Esophagus muscularis mucosa (tissue), 4 donors: ENCODE results near the gene COBL. TPM values are rescaled to one million over a fixed set of nuclear protein-coding genes. Genes with fewer than 3 reads are reported as not detected.

Experiments used
- DNase-seq: peaks from one replicate; pipeline ENCODE4 v3.0.0-alpha.2; 2017; ENCODE audit errors: extremely low spot score
- H3K27ac ChIP-seq, 4 donors: fragments of 200-600 bp; sonication (generic); replicated peaks in 1 of 4; 1 replicate in 3 of 4; 2 replicates in 1 of 4; pipeline ENCODE4 v1.5.1; 2016 to 2019; ENCODE audit warnings: mild to moderate bottlenecking in 1 of 4
- H3K27me3 ChIP-seq, 4 donors: fragments of 200-600 bp; sonication (generic); one replicate each; pipeline versions ENCODE4 v1.5.1 to v1.6.0; 2016 to 2019
- H3K36me3 ChIP-seq, 4 donors: fragments of 200-600 bp; sonication (generic); one replicate each; pipeline ENCODE4 v1.5.1; 2016 to 2019
- H3K4me1 ChIP-seq, 4 donors: fragments of 200-600 bp; sonication (generic); one replicate each; pipeline ENCODE4 v1.5.1; 2016 to 2019
- H3K4me3 ChIP-seq, 4 donors: fragments of 200-600 bp; sonication (generic); 1 replicate in 2 of 4; 2 replicates in 2 of 4; pipeline ENCODE4 v1.5.1; 2016 to 2019; ENCODE audit warnings: mild to moderate bottlenecking in 4 of 4, moderate library complexity in 1 of 4
- H3K9me3 ChIP-seq, 4 donors: fragments of 200-600 bp; sonication (generic); 1 replicate in 3 of 4; 2 replicates in 1 of 4; pipeline ENCODE4 v1.5.1; 2016 to 2019
- CTCF ChIP-seq, 3 experiments: fragments of 200-600 bp in 2 of 3; fragments of 450-650 bp in 1 of 3; sonication (generic) in 2 of 3; IDR thresholded peaks; one replicate each; pipeline ENCODE4 v1.5.1; 2017 to 2019; ENCODE audit warnings: antibody characterized with exemption in 3 of 3, mild to moderate bottlenecking in 2 of 3, moderate library complexity in 1 of 3
- EP300 ChIP-seq: sonication (generic); formaldehyde crosslinking; IDR thresholded peaks from one replicate; pipeline ENCODE4 v1.6.1; 2017; ENCODE audit warnings: antibody characterized with exemption
- POLR2A ChIP-seq: fragments of 450-650 bp; IDR thresholded peaks from one replicate; pipeline ENCODE4 v1.6.1; 2017; ENCODE audit warnings: antibody characterized with exemption, moderate library complexity, mild to moderate bottlenecking, low read depth
- POLR2AphosphoS5 ChIP-seq, 2 donors: sonication (generic); formaldehyde crosslinking; IDR thresholded peaks; one replicate each; pipeline ENCODE4 v1.6.1; 2017; ENCODE audit warnings: antibody characterized with exemption in 2 of 2
- WGBS: methylation state at CpG from one replicate; pipeline ENCODE4 v1.1.5; 2018; 5-methylcytosine and 5-hydroxymethylcytosine counted together
- intact Hi-C: fragments of 100-400 bp; cut with DNase I; formaldehyde crosslinking; loops from one replicate; pipeline ENCODE4 v1.15.1; 2023
- total RNA-seq, 4 donors: library from RNA; depleted of rRNA; stranded (reverse); fragments of >200 nt; gene quantifications; one replicate each; pipeline versions ENCODE4 v1.1.0 to v1.2.1, GENCODE V29; 2016

COBL gene
- total RNA-seq, 4 donors from 2014 or later: 29.8 to 51.4 (median 45.9) TPM

GRCh38 chr7:51237446-51238133, 79.0 kb downstream of the COBL start:
- WGBS: 79% methylated on average over 8 of the region's 9 CpGs
- no peak for DNase-seq
- H3K4me1 ChIP-seq: peaks cover 0 to 9% (median 0%) of the 10 kb centered on the region in 4 donors
- TF ChIP-seq POLR2A (no peak), CTCF (IDR thresholded peaks at IDR 0.05) (no peak), POLR2AphosphoS5 (IDR thresholded peaks at IDR 0.05) (no peak), EP300 (no peak)
- no peak overlapping the region for H3K27ac ChIP-seq
- H3K36me3 ChIP-seq: no peaks in the 10 kb centered on the region
- H3K27me3 ChIP-seq: no peaks in the 10 kb centered on the region
- no peaks in the 10 kb centered on the region for H3K9me3 ChIP-seq
- no peak overlapping the region for H3K4me3 ChIP-seq
- intact Hi-C loops: no loop called here

GRCh38 chr7:51236470-51237132, 80.0 kb downstream of the COBL start:
- H3K27me3 ChIP-seq: no peaks in the 10 kb centered on the region
- H3K4me3 ChIP-seq: no peak overlapping the region
- H3K36me3 ChIP-seq: no peaks in the 10 kb centered on the region
- H3K4me1 ChIP-seq: peaks cover 0 to 9% (median 0%) of the 10 kb centered on the region in 4 donors
- TF ChIP-seq POLR2A (no peak), EP300 (no peak), CTCF (IDR thresholded peaks at IDR 0.05) (no peak), POLR2AphosphoS5 (IDR thresholded peaks at IDR 0.05) (no peak)
- no peak for DNase-seq
- H3K9me3 ChIP-seq: no peaks in the 10 kb centered on the region
- 64% methylated on average over 5 of the region's 8 CpGs for WGBS
- H3K27ac ChIP-seq: no peak overlapping the region
- intact Hi-C loops: no loop called here

GRCh38 chr7:51235593-51236313, 80.9 kb downstream of the COBL start:
- intact Hi-C loops: no loop called here
- peaks cover 0 to 9% (median 0%) of the 10 kb centered on the region in 4 donors for H3K4me1 ChIP-seq

More at GRCh38 chr7:51235593-51236313, 80.9 kb downstream of the COBL start:
- Histone ChIP-seq H3K36me3 (no peaks in the 10 kb centered on the region), H3K27ac (no peak overlapping the region), H3K27me3 (no peaks in the 10 kb centered on the region), H3K4me3 (no peak overlapping the region), H3K9me3 (no peaks in the 10 kb centered on the region)
- TF ChIP-seq POLR2AphosphoS5 (IDR thresholded peaks at IDR 0.05) (no peak), CTCF (IDR thresholded peaks at IDR 0.05) (no peak), EP300 (no peak), POLR2A (no peak)
- no peak for DNase-seq
- whole genome bisulfite sequencing: 83% methylated on average over 10 of the region's 10 CpGs
